PC-9 (cell line): Measurements from ENCODE around the gene SPATA16. TPM values are rescaled to one million over a fixed set of nuclear protein-coding genes. Genes with fewer than 3 reads are reported as not detected.
A peak's percentile ranks its signal among the peaks of the same experiment; 100 is the strongest.

Experiments used
- BruUV-seq: library from RNA; stranded (reverse); fragments of 400-500 nt; replicated peaks from 2 replicates; lab custom pipeline; 2021; lab: Mats Ljungman, UMichigan
- CTCF ChIA-PET: fragments of 300-600 bp; sonication (Branson Sonifier 250); formaldehyde crosslinking; loops from one replicate; lab custom pipeline; 2022; ENCODE audit warnings: antibody characterized with exemption; lab: Charles Lee
- POLR2A ChIA-PET: fragments of 300-600 bp; sonication (Branson Sonifier 250); formaldehyde crosslinking; loops from one replicate; lab custom pipeline; 2022; ENCODE audit warnings: antibody characterized with exemption; ENCODE audit not compliant: unreplicated experiment; lab: Charles Lee
- DNase-seq, 2 experiments: peaks; one replicate each; pipeline versions ENCODE4 v3.0.0 to v3.0.0-alpha.2; 2015 to 2022; ENCODE audit warnings: mixed read lengths in 1 of 2
- H2AFZ ChIP-seq: fragments of 200-600 bp; sonication (generic); 2 replicates; pipeline ENCODE4 v1.8.1; 2017; ENCODE audit warnings: antibody characterized with exemption
- H3F3A ChIP-seq: fragments of 200-600 bp; sonication (generic); 2 replicates; pipeline ENCODE4 v1.8.1; 2017; ENCODE audit warnings: antibody characterized with exemption, mild to moderate bottlenecking, low read depth; ENCODE audit not compliant: insufficient read depth
- H3K27ac ChIP-seq: fragments of 200-600 bp; sonication (generic); 2 replicates; pipeline ENCODE4 v1.6.1; 2016; ENCODE audit warnings: mixed run types
- H3K27me3 ChIP-seq: fragments of 200-600 bp; sonication (generic); 2 replicates; pipeline ENCODE4 v1.6.1; 2016; ENCODE audit warnings: low read depth, mixed run types; ENCODE audit not compliant: insufficient read depth
- H3K36me3 ChIP-seq: fragments of 200-600 bp; sonication (generic); 2 replicates; pipeline ENCODE4 v1.6.1; 2016; ENCODE audit warnings: low read depth, mixed run types
- H3K4me1 ChIP-seq: fragments of 200-600 bp; sonication (generic); replicated peaks from 2 replicates; pipeline ENCODE4 v1.6.1; 2016; ENCODE audit warnings: mixed run types; ENCODE audit not compliant: insufficient read depth
- H3K4me2 ChIP-seq: fragments of 200-600 bp; sonication (generic); 2 replicates; pipeline ENCODE4 v1.6.1; 2017; ENCODE audit warnings: mixed run types
- H3K4me3 ChIP-seq: fragments of 200-600 bp; sonication (generic); 2 replicates; pipeline ENCODE4 v1.6.1; 2016; ENCODE audit warnings: mixed run types
- H3K79me2 ChIP-seq: fragments of 200-600 bp; sonication (generic); 2 replicates; pipeline ENCODE4 v1.6.1; 2017; ENCODE audit warnings: low read depth, mixed run types
- H3K9me2 ChIP-seq: fragments of 200-600 bp; sonication (generic); 2 replicates; pipeline ENCODE4 v1.8.1; 2017; ENCODE audit warnings: mild to moderate bottlenecking; ENCODE audit not compliant: insufficient read depth
- H3K9me3 ChIP-seq: fragments of 200-600 bp; sonication (generic); 2 replicates; pipeline ENCODE4 v1.8.1; 2016; ENCODE audit warnings: low read depth; ENCODE audit not compliant: insufficient read depth
- H4K20me1 ChIP-seq: fragments of 200-600 bp; sonication (generic); 2 replicates; pipeline ENCODE4 v1.8.1; 2017; ENCODE audit not compliant: insufficient read depth
- EZH2 ChIP-seq: fragments of 200-600 bp; sonication (generic); IDR thresholded peaks from 2 replicates; pipeline ENCODE4 v1.8.0; 2017; ENCODE audit warnings: antibody characterized with exemption, low read depth
- intact Hi-C: fragments of 100-400 bp; cut with micrococcal nuclease; formaldehyde crosslinking; loops from one replicate; pipeline ENCODE4 v1.10.0; 2022; ENCODE audit not compliant: unreplicated experiment
- total RNA-seq: library from RNA; stranded (reverse); gene quantifications from 2 replicates; pipeline ENCODE4 v1.2.3, GENCODE V29; 2021
- TF ChIP-seq, protein P1 (sequence below): fragments of 200-600 bp; sonication (generic); conservative IDR thresholded peaks from 2 replicates; pipeline ENCODE4 v1.6.1; 2017; ENCODE audit warnings: mixed run types, antibody characterized with exemption, mild to moderate bottlenecking, moderate library complexity

The SPATA16 gene
- total RNA-seq, 1 experiment from 2014 or later = not detected

DNA sequence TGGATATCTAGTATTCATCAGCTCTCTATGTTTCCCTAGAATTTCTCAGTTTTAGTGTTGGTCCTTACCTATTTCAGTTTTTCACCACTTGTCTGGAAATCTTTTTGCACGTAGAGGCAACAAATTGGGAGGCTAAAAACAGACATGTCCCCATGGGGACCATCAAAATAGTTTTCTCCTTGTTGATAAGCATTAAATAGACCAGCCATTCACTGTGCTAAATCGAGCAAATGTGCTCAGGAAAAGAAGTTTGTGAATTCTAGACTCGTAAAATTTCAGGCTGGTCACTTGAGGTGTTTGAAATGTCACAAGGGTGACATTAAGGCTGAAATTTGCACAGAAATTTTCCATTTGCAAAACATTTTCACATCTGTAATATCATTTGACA is 102.6 kb downstream of the SPATA16 start:
- POLR2A ChIA-PET = no interaction called here
- no TSS peak for BruUV-seq
- Histone ChIP-seq H3K79me2 (no peaks in the 10 kb centered on the region), H3F3A (no peaks in the 10 kb centered on the region), H2AFZ (no peak overlapping the region), H3K4me3 (no peak overlapping the region), H3K9me2 (peaks cover 8% of the 10 kb centered on the region; the same call in 1 of the 2 replicates), H3K36me3 (no peaks in the 10 kb centered on the region), H3K27ac (no peak overlapping the region), H4K20me1 (no peaks in the 10 kb centered on the region), H3K9me3 (no peaks in the 10 kb centered on the region), H3K4me1 (peaks cover 10% of the 10 kb centered on the region; the same call in 1 of the 2 replicates), H3K27me3 (no peaks in the 10 kb centered on the region), H3K4me2 (no peak overlapping the region)
- no peak for TF ChIP-seq EZH2
- TF ChIP-seq, protein P1, sequence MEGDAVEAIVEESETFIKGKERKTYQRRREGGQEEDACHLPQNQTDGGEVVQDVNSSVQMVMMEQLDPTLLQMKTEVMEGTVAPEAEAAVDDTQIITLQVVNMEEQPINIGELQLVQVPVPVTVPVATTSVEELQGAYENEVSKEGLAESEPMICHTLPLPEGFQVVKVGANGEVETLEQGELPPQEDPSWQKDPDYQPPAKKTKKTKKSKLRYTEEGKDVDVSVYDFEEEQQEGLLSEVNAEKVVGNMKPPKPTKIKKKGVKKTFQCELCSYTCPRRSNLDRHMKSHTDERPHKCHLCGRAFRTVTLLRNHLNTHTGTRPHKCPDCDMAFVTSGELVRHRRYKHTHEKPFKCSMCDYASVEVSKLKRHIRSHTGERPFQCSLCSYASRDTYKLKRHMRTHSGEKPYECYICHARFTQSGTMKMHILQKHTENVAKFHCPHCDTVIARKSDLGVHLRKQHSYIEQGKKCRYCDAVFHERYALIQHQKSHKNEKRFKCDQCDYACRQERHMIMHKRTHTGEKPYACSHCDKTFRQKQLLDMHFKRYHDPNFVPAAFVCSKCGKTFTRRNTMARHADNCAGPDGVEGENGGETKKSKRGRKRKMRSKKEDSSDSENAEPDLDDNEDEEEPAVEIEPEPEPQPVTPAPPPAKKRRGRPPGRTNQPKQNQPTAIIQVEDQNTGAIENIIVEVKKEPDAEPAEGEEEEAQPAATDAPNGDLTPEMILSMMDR = no peak
- intact Hi-C loops = no loop called here
- CTCF ChIA-PET = no interaction called here
- DNase-seq = no peak

DNA sequence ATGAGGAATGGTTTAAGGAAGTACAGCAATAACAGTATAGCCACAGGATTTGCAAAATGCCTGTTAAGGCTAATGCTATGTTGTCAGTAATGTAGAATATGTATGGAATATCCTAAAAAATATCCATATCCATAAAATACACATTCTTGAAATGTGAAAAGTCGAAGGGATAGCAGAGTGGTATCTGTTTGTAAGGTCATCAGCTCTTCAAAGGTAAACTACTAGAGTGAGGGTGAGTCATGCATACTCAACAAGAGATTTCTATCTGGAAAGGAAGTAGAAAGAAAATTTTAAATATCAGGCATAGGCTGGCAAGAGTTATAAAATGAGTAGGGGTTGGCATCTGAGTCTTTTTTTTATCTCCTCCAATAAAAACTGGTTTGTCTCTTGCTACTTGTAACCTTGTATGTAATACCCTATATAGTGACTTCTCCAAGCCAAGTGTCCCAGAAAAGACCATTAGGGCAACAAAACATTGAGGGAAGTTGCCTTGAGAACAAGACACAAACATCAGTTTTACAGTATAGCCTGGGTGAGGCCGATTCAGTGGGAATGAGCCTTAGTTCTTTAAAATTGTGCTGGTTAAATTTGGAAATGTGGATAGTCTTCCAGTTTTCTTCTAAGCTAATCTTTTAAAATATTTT is 103.1 kb downstream of the SPATA16 start:
- no peak overlapping the region for H3K4me3 ChIP-seq
- H3K9me2 ChIP-seq = peaks cover 8% of the 10 kb centered on the region; the same call in 1 of the 2 replicates
- POLR2A ChIA-PET = interaction anchor here (0.7 kb wide), 1 partner anchor 8 kb away, joined by 8 read pairs; no protein-coding TSS in a partner anchor
- no TSS peak for BruUV-seq
- no peaks in the 10 kb centered on the region for H4K20me1 ChIP-seq
- no peaks in the 10 kb centered on the region for H3K27me3 ChIP-seq
- H3K79me2 ChIP-seq = no peaks in the 10 kb centered on the region
- CTCF ChIA-PET = interaction anchor here (0.5 to 0.6 kb wide), 2 partner anchors 9 to 55 kb away, joined by 3 to 4 read pairs; no protein-coding TSS in a partner anchor
- intact Hi-C loops = no loop called here
- no peaks in the 10 kb centered on the region for H3K9me3 ChIP-seq
- peak; percentile 4 to 71 for DNase-seq
- no peaks in the 10 kb centered on the region for H3F3A ChIP-seq
- peaks cover 10% of the 10 kb centered on the region; the same call in 1 of the 2 replicates for H3K4me1 ChIP-seq
- TF ChIP-seq, protein P1 = no peak
- TF ChIP-seq EZH2 = no peak
- H3K27ac ChIP-seq = no peak overlapping the region
- H3K4me2 ChIP-seq = no peak overlapping the region
- 0 out of 2 replicates have a peak overlapping the region, but pooled peaks have one; percentile 11 for H2AFZ ChIP-seq
- H3K36me3 ChIP-seq = no peaks in the 10 kb centered on the region

DNA sequence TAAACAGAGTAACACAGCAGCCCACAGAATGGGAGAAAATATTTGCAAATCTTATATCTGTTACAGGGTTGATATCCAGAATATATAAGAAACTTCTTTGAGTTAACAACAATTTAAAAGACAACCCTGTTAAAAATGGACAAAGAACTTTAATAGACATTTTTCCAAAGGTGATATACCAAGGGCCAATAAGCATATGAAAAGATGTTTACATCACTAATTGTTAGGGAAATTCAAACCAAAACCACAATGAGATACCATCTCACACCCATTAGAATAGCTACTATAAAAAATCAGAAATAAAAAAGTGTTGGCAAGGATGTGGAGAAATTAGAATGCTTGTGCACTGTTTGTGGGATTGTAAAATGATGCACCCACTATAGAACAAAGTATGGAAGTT is 110.8 kb downstream of the SPATA16 start:
- no TSS peak for BruUV-seq
- H3K79me2 ChIP-seq = no peaks in the 10 kb centered on the region
- H2AFZ ChIP-seq = no peak overlapping the region
- no peaks in the 10 kb centered on the region for H3K4me1 ChIP-seq
- no peaks in the 10 kb centered on the region for H3K9me2 ChIP-seq
- POLR2A ChIA-PET = no interaction called here
- H3K36me3 ChIP-seq = no peaks in the 10 kb centered on the region
- intact Hi-C loops = no loop called here
- H3F3A ChIP-seq = no peaks in the 10 kb centered on the region
- CTCF ChIA-PET = no interaction called here
- no peaks in the 10 kb centered on the region; the same call in 1 of the 2 replicates for H4K20me1 ChIP-seq
- no peaks in the 10 kb centered on the region for H3K27me3 ChIP-seq
- H3K27ac ChIP-seq = no peak overlapping the region
- no peak overlapping the region for H3K4me3 ChIP-seq
- no peaks in the 10 kb centered on the region for H3K9me3 ChIP-seq
- H3K4me2 ChIP-seq = no peak overlapping the region
- TF ChIP-seq EZH2 = no peak
- TF ChIP-seq, protein P1 = no peak
- DNase-seq = no peak
